ENCODE results near the gene RASD2.

Gene RASD2

GRCh38 chr22:35576671-35577070 is 36.0 kb downstream of the RASD2 start:
- Histone ChIP-seq H3K36me3 (ENCODE audit: control insufficient read depth, insufficient read depth, low read length) (no peaks in the 10 kb centered on the region), H3K9me3 (ENCODE audit: control insufficient read depth, low read length) (no peaks in the 10 kb centered on the region), H3K4me1 (ENCODE audit: control insufficient read depth, insufficient read depth, low read length, poor library complexity, severe bottlenecking) (no peaks in the 10 kb centered on the region), H3K4me3 (ENCODE audit: extremely low read depth, insufficient read depth, low read length, poor library complexity, severe bottlenecking) (no peak overlapping the region), H3K27ac (ENCODE audit: low read depth, low read length, severe bottlenecking) (no peak overlapping the region)
- WGBS, 2 experiments (ENCODE audit: insufficient coverage in 2 of 2): 88 to 96% methylated on average over 6 to 7 of the region's 8 CpGs

- Histone ChIP-seq H3K4me1 (ENCODE audit: control insufficient read depth, insufficient read depth, low read length, poor library complexity, severe bottlenecking) (no peaks in the 10 kb centered on the region), H3K27ac (ENCODE audit: low read depth, low read length, severe bottlenecking) (no peak overlapping the region), H3K4me3 (ENCODE audit: extremely low read depth, insufficient read depth, low read length, poor library complexity, severe bottlenecking) (no peak overlapping the region), H3K9me3 (ENCODE audit: control insufficient read depth, low read length) (no peaks in the 10 kb centered on the region), H3K36me3 (ENCODE audit: control insufficient read depth, insufficient read depth, low read length) (no peaks in the 10 kb centered on the region)
- 96 to 98% methylated on average over 2 of the region's 2 CpGs for WGBS, 2 experiments (ENCODE audit: insufficient coverage in 2 of 2)
Observed at GRCh38 chr22:35577799-35578659, 37.4 kb downstream of the RASD2 start.

- WGBS, 2 experiments (ENCODE audit: insufficient coverage in 2 of 2): 88 to 89% methylated on average over 15 to 18 of the region's 19 CpGs
- no peaks in the 10 kb centered on the region for H3K9me3 ChIP-seq (ENCODE audit: control insufficient read depth, low read length)
- H3K4me3 ChIP-seq (ENCODE audit: extremely low read depth, insufficient read depth, low read length, poor library complexity, severe bottlenecking): no peak overlapping the region
- no peaks in the 10 kb centered on the region for H3K4me1 ChIP-seq (ENCODE audit: control insufficient read depth, insufficient read depth, low read length, poor library complexity, severe bottlenecking)
- no peaks in the 10 kb centered on the region for H3K36me3 ChIP-seq (ENCODE audit: control insufficient read depth, insufficient read depth, low read length)
- no peak overlapping the region for H3K27ac ChIP-seq (ENCODE audit: low read depth, low read length, severe bottlenecking)
Observed at GRCh38 chr22:35578836-35579575, 38.4 kb downstream of the RASD2 start.

GRCh38 chr22:35580351-35581022 is 39.9 kb downstream of the RASD2 start:
- WGBS, 2 experiments (ENCODE audit: insufficient coverage in 2 of 2): 88 to 89% methylated on average over 7 to 8 of the region's 10 CpGs
- no peaks in the 10 kb centered on the region for H3K36me3 ChIP-seq (ENCODE audit: control insufficient read depth, insufficient read depth, low read length)
- no peaks in the 10 kb centered on the region for H3K9me3 ChIP-seq (ENCODE audit: control insufficient read depth, low read length)
- H3K4me3 ChIP-seq (ENCODE audit: extremely low read depth, insufficient read depth, low read length, poor library complexity, severe bottlenecking): no peak overlapping the region
- no peaks in the 10 kb centered on the region for H3K4me1 ChIP-seq (ENCODE audit: control insufficient read depth, insufficient read depth, low read length, poor library complexity, severe bottlenecking)
- H3K27ac ChIP-seq (ENCODE audit: low read depth, low read length, severe bottlenecking): no peak overlapping the region

- no peaks in the 10 kb centered on the region for H3K9me3 ChIP-seq (ENCODE audit: control insufficient read depth, low read length)
- no peak overlapping the region for H3K4me3 ChIP-seq (ENCODE audit: extremely low read depth, insufficient read depth, low read length, poor library complexity, severe bottlenecking)
- no peaks in the 10 kb centered on the region for H3K36me3 ChIP-seq (ENCODE audit: control insufficient read depth, insufficient read depth, low read length)
- no peak overlapping the region for H3K27ac ChIP-seq (ENCODE audit: low read depth, low read length, severe bottlenecking)
- H3K4me1 ChIP-seq (ENCODE audit: control insufficient read depth, insufficient read depth, low read length, poor library complexity, severe bottlenecking): no peaks in the 10 kb centered on the region
- 95 to 100% methylated on average over 2 to 3 of the region's 5 CpGs for WGBS, 2 experiments (ENCODE audit: insufficient coverage in 2 of 2)
Observed at GRCh38 chr22:35581023-35581413, 40.4 kb downstream of the RASD2 start.

- no peaks in the 10 kb centered on the region for H3K9me3 ChIP-seq (ENCODE audit: control insufficient read depth, low read length)
- no peaks in the 10 kb centered on the region for H3K36me3 ChIP-seq (ENCODE audit: control insufficient read depth, insufficient read depth, low read length)
- no peak overlapping the region for H3K27ac ChIP-seq (ENCODE audit: low read depth, low read length, severe bottlenecking)
- H3K4me1 ChIP-seq (ENCODE audit: control insufficient read depth, insufficient read depth, low read length, poor library complexity, severe bottlenecking): no peaks in the 10 kb centered on the region
- 82 to 89% methylated on average over 6 to 7 of the region's 11 CpGs for WGBS, 2 experiments (ENCODE audit: insufficient coverage in 2 of 2)
- no peak overlapping the region for H3K4me3 ChIP-seq (ENCODE audit: extremely low read depth, insufficient read depth, low read length, poor library complexity, severe bottlenecking)
Observed at GRCh38 chr22:35582218-35582860, 41.7 kb downstream of the RASD2 start.

GRCh38 chr22:35582861-35583670 is 42.4 kb downstream of the RASD2 start:
- WGBS, 2 experiments (ENCODE audit: insufficient coverage in 2 of 2): 27 to 28% methylated on average over 5 to 10 of the region's 13 CpGs
- Histone ChIP-seq H3K9me3 (ENCODE audit: control insufficient read depth, low read length) (no peaks in the 10 kb centered on the region), H3K4me1 (ENCODE audit: control insufficient read depth, insufficient read depth, low read length, poor library complexity, severe bottlenecking) (no peaks in the 10 kb centered on the region), H3K27ac (ENCODE audit: low read depth, low read length, severe bottlenecking) (no peak overlapping the region), H3K36me3 (ENCODE audit: control insufficient read depth, insufficient read depth, low read length) (no peaks in the 10 kb centered on the region), H3K4me3 (ENCODE audit: extremely low read depth, insufficient read depth, low read length, poor library complexity, severe bottlenecking) (no peak overlapping the region)

- Histone ChIP-seq H3K36me3 (ENCODE audit: control insufficient read depth, insufficient read depth, low read length) (no peaks in the 10 kb centered on the region), H3K4me1 (ENCODE audit: control insufficient read depth, insufficient read depth, low read length, poor library complexity, severe bottlenecking) (peaks cover 12% of the 10 kb centered on the region), H3K27ac (ENCODE audit: low read depth, low read length, severe bottlenecking) (no peak overlapping the region), H3K9me3 (ENCODE audit: control insufficient read depth, low read length) (no peaks in the 10 kb centered on the region), H3K4me3 (ENCODE audit: extremely low read depth, insufficient read depth, low read length, poor library complexity, severe bottlenecking) (no peak overlapping the region)
Observed at GRCh38 chr22:35586771-35587170, 46.1 kb downstream of the RASD2 start.

- peaks cover 12% of the 10 kb centered on the region for H3K4me1 ChIP-seq (ENCODE audit: control insufficient read depth, insufficient read depth, low read length, poor library complexity, severe bottlenecking)
- 94% methylated on average over 3 to 4 of the region's 6 CpGs for WGBS, 2 experiments (ENCODE audit: insufficient coverage in 2 of 2)
Observed at GRCh38 chr22:35587447-35587870, 46.8 kb downstream of the RASD2 start.

GRCh38 chr22:35587896-35588295 is 47.3 kb downstream of the RASD2 start:
- H3K36me3 ChIP-seq (ENCODE audit: control insufficient read depth, insufficient read depth, low read length): no peaks in the 10 kb centered on the region
- H3K4me3 ChIP-seq (ENCODE audit: extremely low read depth, insufficient read depth, low read length, poor library complexity, severe bottlenecking): no peak overlapping the region
- H3K4me1 ChIP-seq (ENCODE audit: control insufficient read depth, insufficient read depth, low read length, poor library complexity, severe bottlenecking): peaks cover 15% of the 10 kb centered on the region
- H3K27ac ChIP-seq (ENCODE audit: low read depth, low read length, severe bottlenecking): no peak overlapping the region
- no peaks in the 10 kb centered on the region for H3K9me3 ChIP-seq (ENCODE audit: control insufficient read depth, low read length)
- 85 to 88% methylated on average over 5 of the region's 5 CpGs for WGBS, 2 experiments (ENCODE audit: insufficient coverage in 2 of 2)

More at GRCh38 chr22:35587447-35587870, 46.8 kb downstream of the RASD2 start:
- Histone ChIP-seq H3K4me3 (ENCODE audit: extremely low read depth, insufficient read depth, low read length, poor library complexity, severe bottlenecking) (no peak overlapping the region), H3K9me3 (ENCODE audit: control insufficient read depth, low read length) (no peaks in the 10 kb centered on the region), H3K36me3 (ENCODE audit: control insufficient read depth, insufficient read depth, low read length) (no peaks in the 10 kb centered on the region), H3K27ac (ENCODE audit: low read depth, low read length, severe bottlenecking) (no peak overlapping the region)

Data from mesodermal cell (in vitro differentiated cells).